Activated gamma-delta T cell treated with Interleukin-2 at 50 U/mL for 16 hours (primary cell): ENCODE results near the gene UNCX.
"Not testable (repeated sequence)": the region's sequence is repeated elsewhere in the genome, so short reads cannot be mapped to it uniquely, and the experiment has no call there.

Experiments used
- DNase-seq: peaks from one replicate; pipeline ENCODE4 v3.0.0-alpha.2; 2020

The UNCX gene

GRCh38 chr7:1259621-1260243, 27.1 kb downstream of the UNCX start:
- DNase-seq, result no peak

- DNase-seq, result no peak
Observed at GRCh38 chr7:1260244-1260635, 27.6 kb downstream of the UNCX start.

GRCh38 chr7:1261036-1261435, 28.4 kb downstream of the UNCX start:
- DNase-seq, result not testable (repeated sequence)

- no peak for DNase-seq
Observed at GRCh38 chr7:1262441-1262840, 29.8 kb downstream of the UNCX start.

GRCh38 chr7:1263391-1263951, 30.8 kb downstream of the UNCX start:
- no peak for DNase-seq

DNA sequence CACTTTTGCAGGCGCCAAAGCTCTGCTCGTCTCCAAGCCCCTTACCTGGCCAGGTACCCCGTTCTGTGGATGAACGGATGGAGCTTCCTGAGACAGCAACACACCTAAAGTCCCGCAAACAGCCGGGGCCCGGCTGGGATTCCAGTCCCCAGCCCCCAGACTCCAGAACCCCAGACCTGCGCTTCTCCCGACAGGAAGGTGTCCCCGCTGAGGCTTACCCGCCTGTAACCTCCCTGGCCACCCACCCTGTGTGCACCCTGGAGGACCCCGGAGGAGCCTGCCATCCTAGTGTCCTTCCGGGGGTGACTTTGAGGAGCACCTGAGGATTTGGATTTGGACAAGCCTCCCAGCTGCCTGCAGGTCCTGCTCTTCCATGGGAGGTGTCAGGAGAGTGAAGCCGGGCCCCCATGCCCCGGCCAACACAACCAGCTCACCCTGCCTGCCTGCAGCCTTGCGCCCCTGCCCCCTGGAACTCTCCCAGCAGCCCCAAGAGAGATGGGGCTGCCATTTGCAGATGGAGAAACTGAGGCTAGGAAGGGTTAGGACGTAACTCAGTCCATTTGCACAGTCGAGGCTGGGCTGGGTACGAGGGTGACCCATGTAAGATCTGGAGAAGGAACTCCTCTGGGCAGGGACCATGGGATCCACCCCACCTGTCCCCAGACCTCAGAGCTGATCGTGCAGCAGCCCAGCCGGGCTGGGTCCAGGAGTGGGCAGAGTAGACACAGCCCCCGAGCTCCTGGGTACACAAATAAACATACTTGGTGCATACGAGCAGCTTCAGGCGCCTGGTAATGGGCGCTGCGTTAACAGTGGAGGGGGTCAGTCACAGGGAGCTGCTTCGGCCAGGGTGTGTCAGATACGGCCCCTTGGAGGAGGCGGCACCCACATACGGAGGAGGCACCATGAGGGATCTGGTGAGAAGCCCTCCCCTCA, 31.9 kb downstream of the UNCX start:
- DNase-seq, result no peak

- no peak for DNase-seq
Observed at GRCh38 chr7:1267016-1267900, 34.6 kb downstream of the UNCX start.

DNA sequence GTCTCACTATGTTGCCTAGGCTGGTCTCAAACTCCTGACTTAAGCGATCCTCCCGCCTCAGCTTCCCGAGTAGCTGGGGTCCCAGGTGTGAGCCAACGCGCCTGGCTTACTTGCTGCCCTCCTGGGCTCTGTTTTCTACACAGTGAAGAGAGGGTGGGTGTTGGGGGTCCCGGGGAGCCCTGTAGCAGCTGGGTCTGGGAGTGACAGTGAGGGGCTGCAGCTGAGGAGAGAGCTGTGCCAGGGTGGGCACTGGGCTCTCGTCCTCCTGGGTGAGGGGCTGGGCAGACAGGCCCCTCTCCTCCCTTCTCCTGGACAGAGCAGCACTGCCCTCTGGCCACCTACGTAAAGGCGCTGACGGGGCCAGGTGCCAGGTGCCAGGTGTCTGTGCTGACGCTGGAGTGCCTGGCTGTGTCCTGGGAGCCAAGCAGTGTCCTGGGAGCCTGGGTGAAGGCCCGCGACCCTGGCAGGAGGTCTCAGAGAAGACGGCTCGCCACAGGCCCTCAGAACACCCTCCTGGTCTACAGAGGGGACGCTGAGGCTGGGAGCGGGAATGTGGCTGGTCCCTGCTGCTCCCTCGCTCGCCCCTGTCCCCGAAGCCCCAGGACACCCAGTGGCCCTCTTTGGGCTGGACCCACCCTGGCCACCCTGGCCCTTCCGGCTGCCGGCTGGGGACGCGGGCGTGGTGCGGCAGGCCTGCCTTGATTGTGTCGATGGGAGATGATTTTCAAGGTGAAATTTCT, 35.6 kb downstream of the UNCX start:
- DNase-seq, result no peak

- no peak for DNase-seq
Observed at GRCh38 chr7:1268866-1269265, 36.2 kb downstream of the UNCX start.

DNA sequence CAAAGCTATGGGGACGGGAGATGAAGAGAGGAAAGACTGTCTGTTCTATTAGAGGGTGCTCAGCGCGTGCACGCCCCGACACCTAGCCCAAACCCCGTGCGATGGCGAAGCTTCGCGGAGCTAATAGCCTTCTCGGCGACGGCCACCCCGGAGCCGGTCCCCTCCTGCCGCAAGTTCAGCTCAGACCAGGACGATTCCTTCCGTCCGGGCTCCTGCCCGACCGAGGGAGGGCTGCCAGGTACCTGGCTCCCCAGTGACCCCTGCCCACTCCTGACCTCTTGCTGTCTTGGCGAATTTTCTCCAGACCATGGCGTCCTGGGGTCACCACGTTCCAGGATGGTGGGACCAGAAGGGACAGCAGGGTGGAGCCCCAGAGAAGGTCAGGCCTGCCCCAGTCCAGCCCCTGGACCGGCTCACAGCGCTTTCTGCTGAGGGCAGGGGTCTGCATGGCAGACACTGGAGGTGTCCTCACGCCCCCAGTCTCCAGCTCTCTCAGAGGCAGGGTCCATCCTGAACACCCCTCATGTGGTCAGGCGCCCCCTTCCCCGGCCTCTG, 36.7 kb downstream of the UNCX start:
- no peak for DNase-seq

DNA sequence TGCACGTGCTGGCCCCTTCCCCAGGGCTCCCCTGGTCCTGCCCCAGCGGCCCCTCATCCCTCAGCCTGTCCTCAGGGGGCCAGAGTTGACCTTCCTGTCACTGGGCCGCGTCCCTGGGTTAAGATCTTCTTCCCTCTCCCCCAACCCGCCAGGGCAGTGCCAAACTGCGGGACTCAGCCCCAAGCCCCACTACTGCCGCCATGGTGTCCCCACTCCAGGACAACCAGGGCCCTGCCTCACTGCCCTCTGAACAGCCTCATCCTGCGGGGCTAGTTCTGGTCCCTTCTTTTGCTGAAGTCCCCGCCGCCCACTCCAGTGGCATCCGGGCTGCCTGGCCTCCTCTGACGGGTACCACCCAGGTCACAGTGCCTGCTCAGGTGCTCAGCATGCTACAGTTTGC, 37.5 kb downstream of the UNCX start:
- no peak for DNase-seq

DNA sequence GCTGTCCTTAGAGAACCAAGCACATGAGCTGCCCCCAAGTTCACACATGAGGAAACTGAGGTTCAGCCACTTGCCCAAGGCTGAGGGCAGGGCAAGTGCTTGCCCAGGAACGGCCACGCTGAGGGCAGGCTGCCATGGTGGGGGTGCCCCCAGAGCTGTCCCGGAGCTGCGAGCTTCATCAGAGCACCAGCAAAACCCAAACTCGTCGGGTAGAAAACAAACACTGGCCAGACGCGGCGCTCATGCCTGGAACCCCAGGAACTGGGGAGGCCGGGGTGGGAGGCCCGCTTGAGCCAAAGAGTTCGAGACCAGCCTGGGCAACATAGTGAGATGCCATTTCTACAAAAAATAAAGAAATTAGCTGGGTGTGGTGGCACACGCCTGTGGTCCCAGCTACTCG, 38.4 kb downstream of the UNCX start:
- DNase-seq, result no peak

GRCh38 chr7:1271656-1272055, 39.0 kb downstream of the UNCX start:
- DNase-seq, result no peak

- not testable (repeated sequence) for DNase-seq
Observed at GRCh38 chr7:1272136-1272535, 39.5 kb downstream of the UNCX start.

DNA sequence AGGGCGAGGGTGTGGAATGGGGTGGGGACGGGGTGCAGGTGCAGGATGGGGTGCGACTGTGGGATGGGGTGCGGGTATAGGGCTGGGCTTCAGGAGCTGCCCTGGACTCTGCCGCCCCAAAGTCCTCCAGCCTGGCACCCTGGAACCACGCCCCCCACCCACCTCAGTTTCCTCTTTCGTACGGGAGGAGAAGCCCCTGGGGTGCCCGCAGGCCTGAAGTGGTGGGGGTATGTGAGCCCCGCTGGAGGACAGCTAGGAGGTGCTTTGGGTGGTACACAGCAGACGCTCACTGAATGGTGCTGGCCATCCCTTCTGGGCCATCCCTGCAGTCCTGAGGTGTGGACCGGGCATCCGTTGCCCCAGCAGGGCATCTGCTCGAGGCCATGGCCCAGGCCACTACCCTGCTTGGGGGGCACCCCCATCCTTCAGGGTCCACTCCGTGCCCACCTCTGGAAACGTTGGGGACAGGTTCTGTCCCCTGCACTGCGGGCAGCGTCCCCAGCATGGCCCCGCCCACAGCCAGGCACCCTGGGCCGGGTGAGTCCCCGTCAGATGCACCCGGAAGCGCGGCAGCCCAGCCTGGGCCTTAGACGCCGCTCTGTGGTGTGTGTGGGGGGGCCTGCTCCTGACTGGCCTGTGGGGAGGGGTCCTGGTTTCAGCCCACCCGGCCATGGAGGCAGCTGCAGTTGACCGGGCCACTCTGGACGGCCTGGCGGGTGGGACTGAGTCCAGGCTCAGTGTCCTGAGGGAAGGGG, 41.6 kb downstream of the UNCX start:
- DNase-seq, result no peak

DNA sequence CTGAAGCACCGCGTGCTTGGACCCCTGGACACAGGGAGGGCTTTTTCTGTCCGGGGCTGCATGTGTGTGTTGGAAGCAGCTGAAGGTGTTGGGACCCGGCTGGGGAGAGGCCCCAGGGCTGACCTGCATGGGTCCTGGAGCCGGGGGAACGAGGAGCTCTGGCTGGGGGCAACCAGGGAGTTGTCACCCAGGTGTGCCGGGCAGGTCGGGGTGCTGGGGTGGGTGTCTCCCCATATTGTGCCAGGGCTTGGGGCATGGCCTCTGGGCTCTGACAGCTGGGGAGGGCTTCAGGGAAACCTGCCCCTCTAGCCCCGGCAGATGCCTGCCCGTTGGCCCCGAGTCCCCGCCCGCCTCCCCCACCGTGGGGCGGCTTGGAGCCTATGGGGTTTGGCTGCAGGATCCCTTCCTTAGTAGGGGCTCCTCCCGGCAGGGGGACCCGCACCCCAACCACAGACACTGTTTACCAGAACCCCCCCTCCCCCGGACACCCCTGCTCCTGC, 42.3 kb downstream of the UNCX start:
- no peak for DNase-seq

DNA sequence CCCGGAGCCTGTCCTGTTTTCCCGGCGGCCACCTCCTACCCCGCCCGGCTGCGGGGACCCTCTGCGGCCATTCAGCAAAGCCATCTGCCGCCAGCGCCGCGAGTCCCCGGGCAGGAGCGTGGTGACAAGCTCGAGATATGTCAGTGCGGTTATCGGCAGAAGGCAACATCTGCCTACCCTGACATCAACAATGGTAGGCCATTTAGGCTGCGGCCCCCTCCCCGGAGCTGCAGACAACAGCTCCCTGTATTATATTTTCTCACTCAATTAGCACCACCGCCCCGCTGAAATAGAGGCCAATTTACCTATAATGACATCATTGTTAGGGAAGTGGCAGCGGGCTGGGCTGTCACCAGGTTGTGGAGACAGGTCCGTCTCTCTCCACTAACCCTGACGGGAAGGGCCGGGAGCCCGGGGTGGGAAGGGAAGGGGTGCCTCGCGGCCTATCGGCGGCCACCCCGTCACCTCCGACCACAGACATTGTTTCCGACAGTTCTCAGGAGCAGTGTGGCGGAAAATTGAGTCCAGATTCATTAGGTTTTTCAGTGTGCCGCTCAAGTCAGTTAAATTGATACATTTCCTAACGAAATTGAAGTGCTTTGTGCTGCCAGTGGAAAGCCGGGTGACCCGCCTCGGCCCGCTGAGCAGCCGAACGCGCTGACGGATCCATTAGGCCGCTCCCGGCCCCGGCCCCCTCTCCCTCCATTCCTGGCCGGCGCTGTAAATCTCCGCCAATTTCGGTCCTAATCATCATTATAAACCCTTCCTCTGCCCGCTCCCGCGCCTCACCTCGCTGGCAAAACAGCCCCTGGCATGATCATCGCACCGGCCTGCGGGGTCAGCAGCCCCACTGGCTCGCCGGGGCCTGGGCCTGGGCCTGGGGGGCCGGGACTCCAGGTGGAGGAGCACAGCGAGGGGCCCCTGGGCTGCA, 43.0 kb downstream of the UNCX start:
- DNase-seq, result no peak

- DNase-seq, result no peak
Observed at GRCh38 chr7:1276626-1277175, 44.0 kb downstream of the UNCX start.

GRCh38 chr7:1278543-1278942, 45.9 kb downstream of the UNCX start:
- DNase-seq, result no peak

GRCh38 chr7:1279041-1279440, 46.4 kb downstream of the UNCX start:
- DNase-seq, result no peak
